ENCODE measurements around the gene C6orf89. TPM values are rescaled to one million over a fixed set of nuclear protein-coding genes. Genes with fewer than 3 reads are reported as not detected.
A peak's percentile ranks its signal among the peaks of the same experiment; 100 is the strongest.

C6orf89 gene
- polyA plus RNA-seq, 1 donor (not counting 4 experiments of a cell fraction or from before 2014, with no cell fraction given), result 29.0 TPM

GRCh38 chr6:36970892-36971842 lies 85.4 kb downstream of the C6orf89 start:
- H2AFZ ChIP-seq (ENCODE audit: control insufficient read depth, low read length), result no peak overlapping the region
- H3K9me3 ChIP-seq (ENCODE audit: control insufficient read depth, low read depth, low read length), result no peaks in the 10 kb centered on the region
- FAIRE-seq (no peak), DNase-seq (ENCODE audit: low read depth, low spot score) (no peak)
- no peaks in the 10 kb centered on the region for H4K20me1 ChIP-seq (ENCODE audit: control insufficient read depth, extremely low read depth, insufficient read depth, low read length)
- no peak overlapping the region for H3K27ac ChIP-seq (ENCODE audit: control insufficient read depth, insufficient read depth, low read length)
- H3K4me2 ChIP-seq (ENCODE audit: control insufficient read depth, extremely low read depth, insufficient read depth, low read depth, low read length), result no peak overlapping the region
- H3K4me3 ChIP-seq (ENCODE audit: control insufficient read depth in 2 of 3, extremely low read depth in 1 of 3, insufficient read depth in 2 of 3, low read depth in 1 of 3, low read length in 3 of 3), result no peak overlapping the region
- peaks cover 3% of the 10 kb centered on the region for H3K9me1 ChIP-seq (ENCODE audit: control insufficient read depth, extremely low read depth, insufficient read depth, low read length)
- H3K27me3 ChIP-seq (ENCODE audit: control insufficient read depth, extremely low read depth, insufficient read depth, low read length), result no peaks in the 10 kb centered on the region
- H3K4me1 ChIP-seq (ENCODE audit: control insufficient read depth, extremely low read depth, insufficient read depth, low read length), result peaks cover 35% of the 10 kb centered on the region
- peaks cover 43 to 66% of the 10 kb centered on the region in 2 experiments for H3K36me3 ChIP-seq (ENCODE audit: control insufficient read depth in 2 of 2, extremely low read depth in 1 of 2, insufficient read depth in 2 of 2, low read length in 2 of 2)
- TF ChIP-seq EZH2 (IDR thresholded peaks at IDR 0.05; ENCODE audit: low read length) (no peak), CTCF (optimal IDR thresholded peaks at IDR 0.05 in 1 of 3, IDR thresholded peaks at IDR 0.05 in 1 of 3, conservative IDR thresholded peaks at IDR 0.05 in 1 of 3; ENCODE audit: extremely low read depth in 1 of 3, insufficient read depth in 2 of 3, low read length in 3 of 3) (no peak)
- no peak overlapping the region for H3K9ac ChIP-seq (ENCODE audit: control insufficient read depth, extremely low read depth, insufficient read depth, low read length)
- dilution Hi-C loops (cut with MboI; ENCODE audit: extremely low pct_ligation_motif_present, low sequenced_read_pairs), result no loop called here
- no peaks in the 10 kb centered on the region for H3K79me2 ChIP-seq (ENCODE audit: control insufficient read depth, insufficient read depth, low read length)

- dilution Hi-C loops (cut with MboI; ENCODE audit: extremely low pct_ligation_motif_present, low sequenced_read_pairs), result no loop called here
- H3K36me3 ChIP-seq (ENCODE audit: control insufficient read depth in 2 of 2, extremely low read depth in 1 of 2, insufficient read depth in 2 of 2, low read length in 2 of 2), result peaks cover 52 to 68% of the 10 kb centered on the region in 2 experiments
These were observed 86.3 kb downstream of the C6orf89 start for GRCh38 chr6:36971921-36972673.

More at GRCh38 chr6:36971921-36972673, 86.3 kb downstream of the C6orf89 start:
- Histone ChIP-seq H2AFZ (ENCODE audit: control insufficient read depth, low read length) (no peak overlapping the region), H3K9me1 (ENCODE audit: control insufficient read depth, extremely low read depth, insufficient read depth, low read length) (peaks cover 3% of the 10 kb centered on the region), H3K27me3 (ENCODE audit: control insufficient read depth, extremely low read depth, insufficient read depth, low read length) (no peaks in the 10 kb centered on the region), H3K4me3 (ENCODE audit: control insufficient read depth in 2 of 3, extremely low read depth in 1 of 3, insufficient read depth in 2 of 3, low read depth in 1 of 3, low read length in 3 of 3) (no peak overlapping the region), H3K4me1 (ENCODE audit: control insufficient read depth, extremely low read depth, insufficient read depth, low read length) (peaks cover 35% of the 10 kb centered on the region), H3K9ac (ENCODE audit: control insufficient read depth, extremely low read depth, insufficient read depth, low read length) (no peak overlapping the region), H3K27ac (ENCODE audit: control insufficient read depth, insufficient read depth, low read length) (no peak overlapping the region), H3K9me3 (ENCODE audit: control insufficient read depth, low read depth, low read length) (no peaks in the 10 kb centered on the region), H3K79me2 (ENCODE audit: control insufficient read depth, insufficient read depth, low read length) (no peaks in the 10 kb centered on the region), H3K4me2 (ENCODE audit: control insufficient read depth, extremely low read depth, insufficient read depth, low read depth, low read length) (no peak overlapping the region), H4K20me1 (ENCODE audit: control insufficient read depth, extremely low read depth, insufficient read depth, low read length) (no peaks in the 10 kb centered on the region)
- DNase-seq (ENCODE audit: low read depth, low spot score), result no peak
- FAIRE-seq, result peak; percentile 9
- TF ChIP-seq CTCF (optimal IDR thresholded peaks at IDR 0.05 in 1 of 3, IDR thresholded peaks at IDR 0.05 in 1 of 3, conservative IDR thresholded peaks at IDR 0.05 in 1 of 3; ENCODE audit: extremely low read depth in 1 of 3, insufficient read depth in 2 of 3, low read length in 3 of 3), result no peak
- no peak for TF ChIP-seq EZH2 (IDR thresholded peaks at IDR 0.05; ENCODE audit: low read length)

Measured in keratinocyte (primary cell).